Stimulated activated CD4-positive, alpha-beta T cell treated with anti-CD3 and anti-CD28 coated beads, Interleukin-4, amount 100 ng/mL, for 4 hours (primary cell): ENCODE measurements around the gene ZBTB7B.
A peak's percentile ranks its signal among the peaks of the same experiment; 100 is the strongest.

ENCODE experiments used
- DNase-seq, 2 experiments: peaks; one replicate each; pipeline ENCODE4 v3.0.0-alpha.2; 2020

ZBTB7B gene

GRCh38 chr1:155005076-155006011, 2.7 kb downstream of the ZBTB7B start:
- DNase-seq = no peak

- no peak for DNase-seq
Measured at GRCh38 chr1:155006601-155007101, 4.0 kb downstream of the ZBTB7B start.

GRCh38 chr1:155007251-155007828, 4.7 kb downstream of the ZBTB7B start:
- no peak for DNase-seq

GRCh38 chr1:155008015-155008941, 5.7 kb downstream of the ZBTB7B start:
- peak; percentile 78 for DNase-seq

GRCh38 chr1:155009221-155009711, 6.7 kb downstream of the ZBTB7B start:
- DNase-seq = no peak

- no peak for DNase-seq
Measured at GRCh38 chr1:155009742-155010141, 7.1 kb downstream of the ZBTB7B start.

- no peak for DNase-seq
Measured at GRCh38 chr1:155010211-155010918, 7.8 kb downstream of the ZBTB7B start.

GRCh38 chr1:155011004-155011416, 8.4 kb downstream of the ZBTB7B start:
- no peak for DNase-seq

- DNase-seq = no peak
Measured at GRCh38 chr1:155011437-155012025, 8.9 kb downstream of the ZBTB7B start.

GRCh38 chr1:155012026-155012546, 9.5 kb downstream of the ZBTB7B start:
- DNase-seq = no peak

GRCh38 chr1:155012776-155013602, 10.4 kb downstream of the ZBTB7B start:
- no peak for DNase-seq

- DNase-seq = peak in 1 of 2 experiments; percentile 45
Measured at GRCh38 chr1:155013632-155014031, 11.0 kb downstream of the ZBTB7B start.

- DNase-seq = no peak
Measured at GRCh38 chr1:155014709-155015508, 12.3 kb downstream of the ZBTB7B start.

- no peak for DNase-seq
Measured at GRCh38 chr1:155015527-155016230, 13.1 kb downstream of the ZBTB7B start.

GRCh38 chr1:155016231-155016831, 13.7 kb downstream of the ZBTB7B start:
- no peak for DNase-seq

GRCh38 chr1:155017041-155017945, 14.7 kb downstream of the ZBTB7B start:
- peak; percentile 91 to 96 for DNase-seq

- no peak for DNase-seq
Measured at GRCh38 chr1:155017946-155018316, 15.3 kb downstream of the ZBTB7B start.
